CD4-positive, CD25-positive, alpha-beta regulatory T cell (primary cell): ENCODE data around the gene C1orf56. TPM values are rescaled to one million over a fixed set of nuclear protein-coding genes. Genes with fewer than 3 reads are reported as not detected.
A peak's percentile ranks its signal among the peaks of the same experiment; 100 is the strongest.

Experiments used
- ATAC-seq, 2 donors: fragments of 150-1000 bp; cut with Tn5 transposase; one replicate each; pipeline ENCODE4 v1.10.0; 2021; ENCODE audit warnings: low read depth in 2 of 2, moderate number of reproducible peaks in 2 of 2, moderate library complexity in 1 of 2
- DNase-seq, 3 donors: peaks; one replicate each; pipeline versions ENCODE4 v3.0.0 to v3.0.0-alpha.2; 2012 to 2022; ENCODE audit warnings: mixed read lengths in 1 of 3
- H3K27ac ChIP-seq: one replicate; pipeline ENCODE4 v1.7.0; 2013; ENCODE audit warnings: mild to moderate bottlenecking, low read length; ENCODE audit not compliant: insufficient read depth, poor library complexity, severe bottlenecking
- H3K27me3 ChIP-seq: one replicate; pipeline ENCODE4 v1.7.0; 2013; ENCODE audit warnings: low read length; ENCODE audit not compliant: control insufficient read depth, insufficient read depth
- H3K36me3 ChIP-seq: one replicate; pipeline ENCODE4 v1.7.0; 2013; ENCODE audit warnings: mild to moderate bottlenecking, low read length, moderate library complexity; ENCODE audit not compliant: control insufficient read depth, insufficient read depth
- H3K4me1 ChIP-seq: 2 replicates; pipeline ENCODE4 v1.7.0; 2013; ENCODE audit warnings: mild to moderate bottlenecking, low read length; ENCODE audit not compliant: insufficient read depth, control insufficient read depth, poor library complexity, severe bottlenecking
- H3K4me3 ChIP-seq: one replicate; pipeline ENCODE4 v1.7.0; 2013; ENCODE audit warnings: low read depth, mild to moderate bottlenecking, low read length, moderate library complexity
- H3K9me3 ChIP-seq, 2 experiments: 1 replicate in 1 of 2; 2 replicates in 1 of 2; pipeline ENCODE4 v1.7.0; 2013; ENCODE audit warnings: low read length in 2 of 2, mild to moderate bottlenecking in 1 of 2, moderate library complexity in 1 of 2; ENCODE audit not compliant: control insufficient read depth in 2 of 2
- H3K27ac Mint-ChIP-seq, 3 donors: one replicate each; pipeline ENCODE4 v1.8.0; 2020 to 2022; ENCODE audit warnings: mild to moderate bottlenecking in 3 of 3, mixed read lengths in 3 of 3, moderate library complexity in 2 of 3
- H3K27me3 Mint-ChIP-seq: one replicate; pipeline ENCODE4 v1.8.0; 2022; ENCODE audit warnings: mild to moderate bottlenecking, mixed read lengths
- H3K36me3 Mint-ChIP-seq: one replicate; pipeline ENCODE4 v1.8.0; 2020; ENCODE audit warnings: mixed read lengths
- H3K4me1 Mint-ChIP-seq, 4 donors: one replicate each; pipeline ENCODE4 v1.8.0; 2020 to 2022; ENCODE audit warnings: mixed read lengths in 4 of 4, mild to moderate bottlenecking in 1 of 4
- H3K4me3 Mint-ChIP-seq, 4 donors: one replicate each; pipeline ENCODE4 v1.8.0; 2020 to 2022; ENCODE audit warnings: mild to moderate bottlenecking in 4 of 4, mixed read lengths in 4 of 4, moderate library complexity in 3 of 4
- H3K9me3 Mint-ChIP-seq, 7 donors: one replicate each; pipeline ENCODE4 v1.8.0; 2020 to 2022; ENCODE audit warnings: mixed read lengths in 7 of 7, mild to moderate bottlenecking in 3 of 7, moderate library complexity in 2 of 7
- polyA plus RNA-seq, 4 donors: library from polyadenylated mRNA; unstranded; fragments of 300-500 nt; fragmentation: Illumina TruSeq; gene quantifications; one replicate each; pipeline ENCODE4 v1.2.3, GENCODE V29; 2021
- total RNA-seq: library from RNA; stranded (reverse); gene quantifications from one replicate; pipeline ENCODE4 v1.2.3, GENCODE V29; 2022

The C1orf56 gene
- total and polyA plus RNA-seq, 5 donors from 2014 or later = 0.67 to 4.8 (median 3.7) TPM

GRCh38 chr1:151002611-151003010, 44.9 kb upstream of the C1orf56 start:
- peaks cover 23% of the 10 kb centered on the region for H3K36me3 Mint-ChIP-seq
- H3K4me1 Mint-ChIP-seq = peaks cover 2 to 67% (median 40%) of the 10 kb centered on the region in 4 donors
- Histone ChIP-seq H3K27me3 (no peaks in the 10 kb centered on the region), H3K4me3 (peak overlapping the region; percentile 38), H3K9me3 (no peaks in the 10 kb centered on the region), H3K27ac (no peak overlapping the region), H3K36me3 (peaks cover 28% of the 10 kb centered on the region), H3K4me1 (peaks cover 48% of the 10 kb centered on the region)
- H3K4me3 Mint-ChIP-seq = peak overlapping the region in 3 of 4 donors; percentile 72 to 98 (median 81)
- no peaks in the 10 kb centered on the region for H3K27me3 Mint-ChIP-seq
- DNase-seq (no peak), ATAC-seq (no peak)
- H3K27ac Mint-ChIP-seq = peak overlapping the region; percentile 91 to 97 (median 95)
- H3K9me3 Mint-ChIP-seq = no peaks in the 10 kb centered on the region

GRCh38 chr1:151003180-151003579, 44.4 kb upstream of the C1orf56 start:
- peak overlapping the region; percentile 65 for H3K27ac ChIP-seq
- H3K36me3 ChIP-seq = peaks cover 23% of the 10 kb centered on the region
- H3K4me3 ChIP-seq = peak overlapping the region; percentile 38
- Mint-ChIP-seq H3K4me1 (peaks cover 7 to 72% (median 46%) of the 10 kb centered on the region in 4 donors), H3K27me3 (no peaks in the 10 kb centered on the region), H3K4me3 (peak overlapping the region; percentile 67 to 98 (median 76)), H3K9me3 (no peaks in the 10 kb centered on the region), H3K27ac (peak overlapping the region; percentile 91 to 97 (median 95)), H3K36me3 (peaks cover 23% of the 10 kb centered on the region)
- H3K4me1 ChIP-seq = peaks cover 52% of the 10 kb centered on the region
- no peak for ATAC-seq
- no peaks in the 10 kb centered on the region for H3K27me3 ChIP-seq
- H3K9me3 ChIP-seq = no peaks in the 10 kb centered on the region
- peak in 1 of 3 donors; percentile 44 for DNase-seq

- Mint-ChIP-seq H3K27me3 (no peaks in the 10 kb centered on the region), H3K36me3 (peaks cover 11% of the 10 kb centered on the region), H3K4me3 (peak overlapping the region; percentile 93 to 98 (median 96))
These were observed 41.7 kb upstream of the C1orf56 start for GRCh38 chr1:151005729-151006319.

GRCh38 chr1:151006327-151007052, 41.1 kb upstream of the C1orf56 start, which contains the start of gene MINDY1:
TSS of gene MINDY1 (minus strand) at chr1:151006902. CDS start at chr1:151002617, 4,285 bp downstream.
- DNase-seq (peak in 2 of 3 donors; percentile 5 to 52), ATAC-seq (no peak)
- Mint-ChIP-seq H3K4me1 (peaks cover 22 to 96% (median 60%) of the 10 kb centered on the region in 4 donors), H3K36me3 (peaks cover 15% of the 10 kb centered on the region), H3K4me3 (peak within 1 kb of the TSS; percentile 95 to 98 (median 96)), H3K9me3 (no peaks in the 10 kb centered on the region), H3K27me3 (no peaks in the 10 kb centered on the region), H3K27ac (peak within 1 kb of the TSS; percentile 96 to 98 (median 97))
- no peaks in the 10 kb centered on the region for H3K27me3 ChIP-seq
- H3K36me3 ChIP-seq = peaks cover 7% of the 10 kb centered on the region
- H3K9me3 ChIP-seq = no peaks in the 10 kb centered on the region
- H3K4me3 ChIP-seq = peak within 1 kb of the TSS; percentile 90
- peaks cover 69% of the 10 kb centered on the region for H3K4me1 ChIP-seq
- H3K27ac ChIP-seq = peak within 1 kb of the TSS; percentile 97

More at GRCh38 chr1:151005729-151006319, 41.7 kb upstream of the C1orf56 start:
- Histone ChIP-seq H3K36me3 (peaks cover 7% of the 10 kb centered on the region), H3K27me3 (no peaks in the 10 kb centered on the region), H3K4me1 (peaks cover 64% of the 10 kb centered on the region), H3K27ac (peak overlapping the region; percentile 97), H3K9me3 (no peaks in the 10 kb centered on the region), H3K4me3 (peak overlapping the region; percentile 90)
- Mint-ChIP-seq H3K9me3 (no peaks in the 10 kb centered on the region), H3K27ac (peak overlapping the region; percentile 94 to 98 (median 97)), H3K4me1 (peaks cover 16 to 95% (median 56%) of the 10 kb centered on the region in 4 donors)
- ATAC-seq = no peak
- DNase-seq = peak in 1 of 3 donors; percentile 20

GRCh38 chr1:151007853-151008243, 39.7 kb upstream of the C1orf56 start:
- Histone ChIP-seq H3K27ac (peak overlapping the region; percentile 97), H3K36me3 (no peaks in the 10 kb centered on the region), H3K4me1 (peaks cover 70% of the 10 kb centered on the region), H3K27me3 (no peaks in the 10 kb centered on the region), H3K4me3 (peak overlapping the region; percentile 90), H3K9me3 (no peaks in the 10 kb centered on the region)
- H3K4me3 Mint-ChIP-seq = peak overlapping the region; percentile 95 to 98 (median 96)
- no peak for DNase-seq
- H3K27ac Mint-ChIP-seq = peak overlapping the region; percentile 96 to 98 (median 97)
- peaks cover 27 to 93% (median 53%) of the 10 kb centered on the region in 4 donors for H3K4me1 Mint-ChIP-seq
- H3K9me3 Mint-ChIP-seq = no peaks in the 10 kb centered on the region
- H3K27me3 Mint-ChIP-seq = no peaks in the 10 kb centered on the region
- no peak for ATAC-seq
- H3K36me3 Mint-ChIP-seq = peaks cover 13% of the 10 kb centered on the region

GRCh38 chr1:151008244-151009205, 39.0 kb upstream of the C1orf56 start, which contains the start of gene PRUNE1:
TSS of gene PRUNE1 (plus strand) at chr1:151008449. CDS start at chr1:151008633, 184 bp downstream.
- H3K36me3 ChIP-seq = no peaks in the 10 kb centered on the region
- peak within 1 kb of the TSS; percentile 96 to 98 (median 97) for H3K27ac Mint-ChIP-seq
- ATAC-seq (peak; percentile 92 to 93), DNase-seq (peak; percentile 91 to 96 (median 95))
- no peaks in the 10 kb centered on the region for H3K27me3 ChIP-seq
- peaks cover 27 to 94% (median 52%) of the 10 kb centered on the region in 4 donors for H3K4me1 Mint-ChIP-seq
- H3K4me3 ChIP-seq = peak within 1 kb of the TSS; percentile 90
- peaks cover 63% of the 10 kb centered on the region for H3K4me1 ChIP-seq
- H3K9me3 ChIP-seq = no peaks in the 10 kb centered on the region
- H3K36me3 Mint-ChIP-seq = peaks cover 13% of the 10 kb centered on the region
- H3K9me3 Mint-ChIP-seq = no peaks in the 10 kb centered on the region
- H3K27ac ChIP-seq = peak within 1 kb of the TSS; percentile 97
- H3K27me3 Mint-ChIP-seq = no peaks in the 10 kb centered on the region
- H3K4me3 Mint-ChIP-seq = peak within 1 kb of the TSS; percentile 95 to 98 (median 96)

GRCh38 chr1:151009206-151009587, 38.4 kb upstream of the C1orf56 start:
- peak overlapping the region; percentile 96 to 98 (median 97) for H3K27ac Mint-ChIP-seq
- peaks cover 27 to 91% (median 52%) of the 10 kb centered on the region in 4 donors for H3K4me1 Mint-ChIP-seq
- peak overlapping the region; percentile 95 to 98 (median 96) for H3K4me3 Mint-ChIP-seq
- no peaks in the 10 kb centered on the region for H3K9me3 Mint-ChIP-seq
- Histone ChIP-seq H3K4me1 (peaks cover 58% of the 10 kb centered on the region), H3K27ac (peak overlapping the region; percentile 97), H3K9me3 (no peaks in the 10 kb centered on the region), H3K36me3 (no peaks in the 10 kb centered on the region), H3K27me3 (no peaks in the 10 kb centered on the region), H3K4me3 (peak overlapping the region; percentile 90)
- no peaks in the 10 kb centered on the region for H3K27me3 Mint-ChIP-seq
- no peak for ATAC-seq
- H3K36me3 Mint-ChIP-seq = peaks cover 15% of the 10 kb centered on the region
- no peak for DNase-seq
